ENCODE measurements around the gene IPO7. TPM values are rescaled to one million over a fixed set of nuclear protein-coding genes. Genes with fewer than 3 reads are reported as not detected.

Gene IPO7
- total RNA-seq, 1 donor from 2014 or later: 64.8 TPM

DNA sequence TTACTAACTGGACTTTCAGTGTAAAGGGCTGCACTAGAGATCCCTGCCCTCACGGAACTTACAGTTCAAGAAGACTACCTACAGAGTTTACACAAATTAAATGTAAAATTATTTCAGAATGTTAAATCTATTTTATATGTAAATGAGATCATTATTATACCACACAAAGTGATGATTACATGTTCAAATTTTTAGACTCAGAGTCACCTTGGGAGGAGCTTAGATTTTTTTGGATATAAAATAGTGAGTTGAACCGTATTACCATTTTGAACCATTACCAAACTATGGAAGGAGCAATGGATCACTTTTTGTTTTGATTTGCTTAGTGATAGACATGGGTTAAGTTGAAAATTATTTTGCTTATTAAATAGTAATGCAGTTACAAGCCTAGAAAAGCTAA lies 1.6 kb downstream of the IPO7 start:
- Histone ChIP-seq H3K4me1 (peaks cover 53% of the 10 kb centered on the region), H3K9me3 (no peaks in the 10 kb centered on the region), H3K4me3 (peak overlapping the region; percentile 93 to 94), H3K27ac (no peak overlapping the region), H3K27me3 (no peaks in the 10 kb centered on the region), H3K36me3 (no peaks in the 10 kb centered on the region)
- DNase-seq (ENCODE audit: extremely low spot score in 2 of 2): no peak
- TF ChIP-seq POLR2A (IDR thresholded peaks at IDR 0.05): no peak
- intact Hi-C loops (cut with DNase I): loop anchor here (10.0 kb wide), 1 partner anchor 71 kb away; the partner anchor contains the start of gene TMEM41B

GRCh38 chr11:9386901-9387300 lies 2.4 kb downstream of the IPO7 start:
- no peaks in the 10 kb centered on the region for H3K27me3 ChIP-seq
- no peak overlapping the region for H3K4me3 ChIP-seq
- intact Hi-C loops (cut with DNase I): loop anchor here (10.0 kb wide), 1 partner anchor 72 kb away; the partner anchor contains the start of gene TMEM41B
- H3K4me1 ChIP-seq: peaks cover 55% of the 10 kb centered on the region
- no peaks in the 10 kb centered on the region for H3K9me3 ChIP-seq
- TF ChIP-seq POLR2AphosphoS5 (IDR thresholded peaks at IDR 0.05; ENCODE audit: insufficient read depth in 1 of 2, low read depth in 1 of 2): no peak
- TF ChIP-seq POLR2A (IDR thresholded peaks at IDR 0.05): no peak
- no peak for TF ChIP-seq CTCF (IDR thresholded peaks at IDR 0.05)
- no peak for DNase-seq (ENCODE audit: extremely low spot score in 2 of 2)
- H3K36me3 ChIP-seq: no peaks in the 10 kb centered on the region
- no peak overlapping the region for H3K27ac ChIP-seq

DNA sequence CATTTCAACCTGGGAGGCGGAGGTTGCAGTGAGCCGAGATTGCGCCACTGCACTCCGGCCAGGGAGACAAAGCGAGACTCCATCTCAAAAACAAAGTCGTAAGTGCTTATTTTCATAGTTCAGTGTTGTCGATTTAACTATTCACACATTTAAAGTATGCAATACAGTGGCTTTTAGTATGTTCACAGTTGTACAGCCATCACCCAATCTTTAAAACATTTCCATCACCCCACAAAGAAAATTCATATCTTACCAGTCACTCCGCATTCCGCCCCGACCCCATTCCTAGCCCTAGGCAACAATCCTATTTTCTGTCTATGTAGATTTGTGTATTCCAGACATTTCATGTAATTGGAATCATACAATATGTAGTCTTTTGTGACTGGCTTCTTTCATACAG lies 11.9 kb downstream of the IPO7 start:
- Histone ChIP-seq H3K27ac (no peak overlapping the region), H3K36me3 (no peaks in the 10 kb centered on the region), H3K4me1 (peaks cover 33% of the 10 kb centered on the region), H3K27me3 (no peaks in the 10 kb centered on the region), H3K9me3 (no peaks in the 10 kb centered on the region), H3K4me3 (no peak overlapping the region)
- TF ChIP-seq POLR2AphosphoS5 (IDR thresholded peaks at IDR 0.05; ENCODE audit: insufficient read depth in 1 of 2, low read depth in 1 of 2): no peak
- TF ChIP-seq CTCF (IDR thresholded peaks at IDR 0.05): no peak
- TF ChIP-seq POLR2A (IDR thresholded peaks at IDR 0.05): no peak
- no peak for DNase-seq (ENCODE audit: extremely low spot score in 2 of 2)
- intact Hi-C loops (cut with DNase I): no loop called here

DNA sequence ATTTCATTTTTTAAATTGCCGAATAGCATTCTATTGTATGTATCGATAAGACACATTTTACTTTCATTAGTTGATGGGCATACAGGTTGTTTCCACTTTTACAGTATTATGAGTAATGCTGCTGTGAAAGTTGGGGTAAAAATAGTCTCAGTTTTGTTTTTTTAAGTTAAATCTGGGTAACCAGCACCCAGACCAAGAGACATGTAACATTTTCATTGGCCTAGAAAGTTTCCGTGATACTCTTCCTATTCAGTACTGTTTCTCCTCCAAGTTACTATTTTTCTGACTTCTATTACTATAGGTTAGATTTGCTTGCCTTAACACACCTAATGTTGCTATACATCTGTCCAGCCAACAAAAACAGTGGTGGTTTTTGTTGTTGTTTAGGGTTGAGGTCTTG lies 12.3 kb downstream of the IPO7 start:
- intact Hi-C loops (cut with DNase I): no loop called here
- H3K4me3 ChIP-seq: no peak overlapping the region
- no peaks in the 10 kb centered on the region for H3K27me3 ChIP-seq
- peaks cover 33% of the 10 kb centered on the region for H3K4me1 ChIP-seq
- no peak overlapping the region for H3K27ac ChIP-seq
- H3K9me3 ChIP-seq: no peaks in the 10 kb centered on the region
- TF ChIP-seq CTCF (IDR thresholded peaks at IDR 0.05): no peak
- TF ChIP-seq POLR2AphosphoS5 (IDR thresholded peaks at IDR 0.05; ENCODE audit: insufficient read depth in 1 of 2, low read depth in 1 of 2): no peak
- TF ChIP-seq POLR2A (IDR thresholded peaks at IDR 0.05): no peak
- DNase-seq (ENCODE audit: extremely low spot score in 2 of 2): no peak
- H3K36me3 ChIP-seq: no peaks in the 10 kb centered on the region

DNA sequence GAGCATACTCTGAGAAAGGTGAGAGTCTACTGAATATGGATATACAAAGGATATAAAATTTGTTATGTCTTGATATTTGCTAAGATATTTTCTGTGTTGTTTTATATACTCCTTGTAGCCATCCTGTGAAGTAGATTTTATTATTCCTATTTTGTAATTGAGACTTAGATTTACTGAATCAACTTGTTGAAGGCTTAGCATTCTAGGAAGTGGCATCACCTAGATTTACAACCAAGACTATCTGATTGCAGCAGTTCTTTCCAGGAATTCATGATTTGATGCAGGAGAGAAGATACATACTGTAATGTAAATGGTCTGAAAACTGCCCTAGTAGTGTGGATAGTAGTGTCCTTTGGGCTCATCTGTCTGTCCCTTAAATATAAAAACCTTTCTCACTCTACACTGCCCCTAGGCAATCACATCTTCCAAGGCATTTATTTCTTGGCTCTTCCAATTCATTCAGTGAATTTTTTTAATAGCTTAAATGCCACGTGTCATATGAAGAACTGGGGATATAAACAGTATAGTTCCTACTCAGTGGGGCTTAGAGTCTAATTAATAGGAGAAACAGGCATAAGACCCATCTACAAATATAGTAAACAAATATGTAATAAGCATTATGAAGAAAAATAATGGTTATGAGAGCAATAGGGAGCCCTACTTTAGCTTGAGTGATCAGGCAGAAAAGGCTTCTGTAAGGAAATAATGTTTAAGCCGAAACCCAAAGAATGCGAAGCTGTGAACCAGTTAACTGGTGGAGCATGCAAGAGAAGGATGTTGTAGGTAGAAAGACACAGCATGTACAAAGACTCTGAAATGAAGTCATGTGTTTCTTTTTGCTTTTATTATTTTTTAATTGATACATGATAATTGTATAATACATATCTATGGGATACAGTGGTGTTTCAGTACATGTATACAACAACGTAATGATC lies 13.6 kb downstream of the IPO7 start:
- intact Hi-C loops (cut with DNase I): no loop called here
- no peak for TF ChIP-seq CTCF (IDR thresholded peaks at IDR 0.05)
- no peak for TF ChIP-seq POLR2AphosphoS5 (IDR thresholded peaks at IDR 0.05; ENCODE audit: insufficient read depth in 1 of 2, low read depth in 1 of 2)
- no peak for TF ChIP-seq POLR2A (IDR thresholded peaks at IDR 0.05)
- Histone ChIP-seq H3K27ac (no peak overlapping the region), H3K9me3 (no peaks in the 10 kb centered on the region), H3K4me1 (peaks cover 33% of the 10 kb centered on the region), H3K36me3 (no peaks in the 10 kb centered on the region), H3K4me3 (no peak overlapping the region), H3K27me3 (no peaks in the 10 kb centered on the region)
- no peak for DNase-seq (ENCODE audit: extremely low spot score in 2 of 2)

Measured in vagina (tissue), 2 donors.